ENCODE data around the gene MLLT3.

The MLLT3 gene

DNA sequence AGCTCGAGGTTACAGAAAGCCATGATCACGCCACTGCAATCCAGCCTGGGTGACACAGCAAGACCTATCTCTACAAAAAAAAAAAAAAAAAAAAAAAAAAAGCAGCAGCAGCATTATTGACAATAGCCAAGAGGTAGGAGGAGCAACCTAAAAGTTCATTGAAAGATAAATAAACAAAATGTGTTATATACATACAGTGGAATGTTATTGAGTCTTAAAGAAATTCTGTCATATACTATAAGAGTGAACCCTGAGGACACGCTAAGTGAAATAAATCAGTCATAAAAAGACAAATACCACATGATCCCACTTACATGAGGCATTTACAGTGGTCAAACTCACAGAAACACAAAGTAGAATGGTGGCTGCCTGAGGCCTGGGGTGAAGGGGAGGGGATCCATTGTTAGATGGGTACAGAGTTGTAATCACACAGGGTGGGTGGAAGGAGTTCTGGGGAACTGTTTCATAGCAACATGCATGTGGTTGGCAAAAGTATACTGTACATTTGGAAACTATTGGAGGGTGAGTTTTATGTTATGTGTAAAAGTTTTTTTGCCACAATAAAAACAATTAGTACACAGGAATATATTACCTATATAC, 77.2 kb downstream of the MLLT3 start:
- Mint-ChIP-seq H3K36me3 (ENCODE audit: low read depth) (peaks cover 29% of the 10 kb centered on the region), H3K27me3 (no peaks in the 10 kb centered on the region), H3K4me1 (ENCODE audit: low read depth) (peaks cover 46% of the 10 kb centered on the region), H3K27ac (no peak overlapping the region), H3K9me3 (peaks cover 15% of the 10 kb centered on the region), H3K4me3 (no peak overlapping the region)
- DNase-seq, result no peak

- Mint-ChIP-seq H3K27me3 (no peaks in the 10 kb centered on the region), H3K4me3 (no peak overlapping the region), H3K36me3 (ENCODE audit: low read depth) (peaks cover 44% of the 10 kb centered on the region), H3K4me1 (ENCODE audit: low read depth) (peaks cover 64% of the 10 kb centered on the region), H3K9me3 (peaks cover 25% of the 10 kb centered on the region), H3K27ac (no peak overlapping the region)
- no peak for DNase-seq
These were observed 82.0 kb downstream of the MLLT3 start for GRCh38 chr9:20540169-20540863.

GRCh38 chr9:20538956-20539355, 83.3 kb downstream of the MLLT3 start:
- no peak overlapping the region for H3K27ac Mint-ChIP-seq
- H3K27me3 Mint-ChIP-seq, result no peaks in the 10 kb centered on the region
- peaks cover 25% of the 10 kb centered on the region for H3K9me3 Mint-ChIP-seq
- no peak overlapping the region for H3K4me3 Mint-ChIP-seq
- no peak for DNase-seq
- H3K4me1 Mint-ChIP-seq (ENCODE audit: low read depth), result peaks cover 61% of the 10 kb centered on the region
- H3K36me3 Mint-ChIP-seq (ENCODE audit: low read depth), result peaks cover 41% of the 10 kb centered on the region

DNA sequence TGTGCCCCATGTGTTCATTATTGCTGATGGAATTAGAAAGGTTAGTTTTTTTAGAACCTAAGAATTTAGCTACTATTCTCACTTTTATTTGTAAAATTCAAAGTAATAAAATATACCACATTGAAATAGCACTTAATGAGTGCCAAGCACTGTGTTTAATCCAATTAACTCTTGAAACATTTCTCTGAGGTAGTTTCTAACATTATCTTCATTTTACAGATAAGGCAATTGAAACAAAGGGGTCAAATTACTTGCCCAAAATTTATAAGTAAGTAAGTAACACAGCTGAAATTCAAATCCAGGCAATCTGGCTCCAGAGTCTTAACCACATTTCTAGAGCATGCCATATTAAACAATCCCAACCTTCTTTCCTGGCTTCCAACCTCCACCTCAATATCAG, 84.2 kb downstream of the MLLT3 start:
- Mint-ChIP-seq H3K36me3 (ENCODE audit: low read depth) (peaks cover 41% of the 10 kb centered on the region), H3K9me3 (peaks cover 25% of the 10 kb centered on the region), H3K4me1 (ENCODE audit: low read depth) (peaks cover 60% of the 10 kb centered on the region), H3K4me3 (no peak overlapping the region), H3K27ac (no peak overlapping the region), H3K27me3 (no peaks in the 10 kb centered on the region)
- no peak for DNase-seq

DNA sequence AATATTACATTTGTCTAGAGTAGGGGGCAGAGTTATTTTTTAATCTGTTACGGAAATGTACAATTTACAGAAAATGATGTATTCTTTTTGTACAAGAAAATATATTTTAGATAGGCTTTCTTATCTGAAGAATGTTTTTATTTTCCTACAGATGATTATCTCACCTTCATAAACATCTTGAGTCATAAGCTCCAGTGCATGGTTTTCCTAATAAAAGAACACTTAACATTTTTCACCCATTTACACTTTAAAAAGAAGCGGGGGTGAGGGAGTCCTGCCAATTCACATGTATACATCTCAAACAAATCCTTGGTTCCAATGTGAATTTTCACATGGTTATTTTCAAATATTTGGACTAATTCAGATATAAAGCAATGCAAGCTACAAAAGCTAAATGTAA, 85.0 kb downstream of the MLLT3 start:
- Mint-ChIP-seq H3K4me3 (no peak overlapping the region), H3K27me3 (no peaks in the 10 kb centered on the region), H3K9me3 (peaks cover 25% of the 10 kb centered on the region), H3K27ac (no peak overlapping the region), H3K36me3 (ENCODE audit: low read depth) (peaks cover 37% of the 10 kb centered on the region), H3K4me1 (ENCODE audit: low read depth) (peaks cover 53% of the 10 kb centered on the region)
- no peak for DNase-seq

- Mint-ChIP-seq H3K9me3 (no peaks in the 10 kb centered on the region), H3K4me1 (ENCODE audit: low read depth) (peaks cover 71% of the 10 kb centered on the region), H3K4me3 (no peak overlapping the region), H3K27ac (no peak overlapping the region), H3K36me3 (ENCODE audit: low read depth) (peaks cover 5% of the 10 kb centered on the region), H3K27me3 (no peaks in the 10 kb centered on the region)
- DNase-seq, result no peak
These were observed 89.7 kb downstream of the MLLT3 start for GRCh38 chr9:20532584-20532983.

DNA sequence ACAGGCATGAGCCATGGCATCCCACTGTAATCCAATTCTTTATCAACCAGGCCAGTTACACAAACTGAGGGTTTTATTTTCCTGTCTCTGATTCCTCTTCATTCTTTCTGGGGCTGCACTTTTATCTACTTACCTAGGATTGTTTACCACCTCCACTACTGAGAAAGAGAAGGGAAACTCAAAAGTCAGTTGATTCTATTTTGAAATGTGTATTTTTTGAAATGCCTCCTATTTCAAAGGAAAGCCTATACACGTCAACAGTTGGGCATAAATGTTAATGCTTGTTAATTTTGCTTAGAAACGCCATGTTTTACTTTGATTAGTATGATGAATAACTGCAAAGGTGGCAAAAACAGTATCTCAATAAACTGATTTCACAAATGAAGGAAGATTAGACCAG, 92.5 kb downstream of the MLLT3 start:
- DNase-seq, result no peak
- H3K4me1 Mint-ChIP-seq (ENCODE audit: low read depth), result peaks cover 72% of the 10 kb centered on the region
- peaks cover 5% of the 10 kb centered on the region for H3K36me3 Mint-ChIP-seq (ENCODE audit: low read depth)
- no peak overlapping the region for H3K4me3 Mint-ChIP-seq
- no peaks in the 10 kb centered on the region for H3K9me3 Mint-ChIP-seq
- no peaks in the 10 kb centered on the region for H3K27me3 Mint-ChIP-seq
- H3K27ac Mint-ChIP-seq, result no peak overlapping the region

- Mint-ChIP-seq H3K9me3 (no peaks in the 10 kb centered on the region), H3K4me3 (no peak overlapping the region), H3K36me3 (ENCODE audit: low read depth) (peaks cover under 1% of the 10 kb centered on the region), H3K4me1 (ENCODE audit: low read depth) (peaks cover 73% of the 10 kb centered on the region), H3K27me3 (no peaks in the 10 kb centered on the region), H3K27ac (no peak overlapping the region)
- DNase-seq, result no peak
These were observed 94.0 kb downstream of the MLLT3 start for GRCh38 chr9:20528253-20528652.

DNA sequence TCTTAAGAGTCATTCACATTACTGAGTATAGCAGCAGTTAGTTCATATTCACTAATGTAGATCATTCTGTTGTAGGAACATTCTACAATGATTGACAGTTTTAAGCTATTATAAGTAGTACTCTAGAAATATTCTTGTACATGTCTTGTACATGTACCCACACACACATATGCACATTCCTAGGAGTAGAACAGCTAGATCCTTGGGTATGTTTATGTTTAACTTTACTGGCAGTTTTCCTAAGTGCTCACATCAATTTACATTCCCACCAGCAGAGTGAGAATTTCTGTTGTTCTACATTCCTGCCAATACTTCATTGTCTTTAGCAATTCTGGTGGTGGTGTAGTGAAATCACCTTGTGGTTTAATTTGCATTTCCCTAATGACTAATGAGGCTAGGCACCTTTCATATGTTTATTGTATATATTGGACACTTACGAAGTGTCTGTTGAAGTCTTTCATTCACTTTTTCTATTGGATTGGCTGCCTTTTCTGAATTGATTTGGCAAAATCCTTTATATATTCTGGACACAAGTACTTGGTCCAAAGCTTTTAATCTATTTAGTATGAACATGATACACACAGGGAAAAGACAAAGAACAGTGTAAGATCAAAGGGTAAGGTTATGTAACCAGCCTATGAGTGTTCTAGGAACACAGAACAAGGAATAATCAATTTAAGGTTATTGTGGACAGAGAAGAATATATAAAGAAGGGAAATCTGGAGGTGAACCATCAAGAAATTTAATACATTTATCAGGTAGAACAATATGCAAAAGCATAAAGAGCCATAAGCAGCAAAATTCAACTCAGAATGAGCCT, 95.6 kb downstream of the MLLT3 start:
- no peaks in the 10 kb centered on the region for H3K27me3 Mint-ChIP-seq
- no peak overlapping the region for H3K4me3 Mint-ChIP-seq
- H3K4me1 Mint-ChIP-seq (ENCODE audit: low read depth), result peaks cover 81% of the 10 kb centered on the region
- no peaks in the 10 kb centered on the region for H3K9me3 Mint-ChIP-seq
- DNase-seq, result no peak
- H3K27ac Mint-ChIP-seq, result no peak overlapping the region
- peaks cover 3% of the 10 kb centered on the region for H3K36me3 Mint-ChIP-seq (ENCODE audit: low read depth)

GRCh38 chr9:20524776-20525175, 97.5 kb downstream of the MLLT3 start:
- H3K36me3 Mint-ChIP-seq (ENCODE audit: low read depth), result peaks cover 3% of the 10 kb centered on the region
- no peaks in the 10 kb centered on the region for H3K27me3 Mint-ChIP-seq
- H3K4me1 Mint-ChIP-seq (ENCODE audit: low read depth), result peaks cover 81% of the 10 kb centered on the region
- H3K27ac Mint-ChIP-seq, result no peak overlapping the region
- no peak for DNase-seq
- H3K9me3 Mint-ChIP-seq, result no peaks in the 10 kb centered on the region
- H3K4me3 Mint-ChIP-seq, result no peak overlapping the region

DNA sequence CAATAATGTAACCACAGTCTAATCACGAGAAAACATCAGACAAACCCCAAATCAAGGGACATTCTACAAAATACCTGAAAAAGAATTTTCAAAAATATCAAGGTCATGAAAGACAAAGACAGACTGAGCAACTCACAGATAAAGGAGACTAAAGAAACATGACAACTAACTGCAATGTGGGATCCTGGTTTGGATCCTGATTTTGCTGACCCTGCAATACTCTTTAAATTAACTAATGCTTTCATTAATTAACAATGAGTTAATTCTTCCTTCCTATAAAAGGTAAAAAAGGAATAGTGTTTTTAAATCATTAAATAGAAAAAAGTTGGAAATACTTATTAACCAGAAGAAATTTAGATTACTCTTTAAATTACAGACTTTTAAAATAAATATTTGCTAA, 103.6 kb downstream of the MLLT3 start:
- Mint-ChIP-seq H3K27me3 (no peaks in the 10 kb centered on the region), H3K4me3 (no peak overlapping the region), H3K36me3 (ENCODE audit: low read depth) (peaks cover 3% of the 10 kb centered on the region), H3K27ac (no peak overlapping the region), H3K4me1 (ENCODE audit: low read depth) (peaks cover 71% of the 10 kb centered on the region), H3K9me3 (no peaks in the 10 kb centered on the region)
- no peak for DNase-seq

DNA sequence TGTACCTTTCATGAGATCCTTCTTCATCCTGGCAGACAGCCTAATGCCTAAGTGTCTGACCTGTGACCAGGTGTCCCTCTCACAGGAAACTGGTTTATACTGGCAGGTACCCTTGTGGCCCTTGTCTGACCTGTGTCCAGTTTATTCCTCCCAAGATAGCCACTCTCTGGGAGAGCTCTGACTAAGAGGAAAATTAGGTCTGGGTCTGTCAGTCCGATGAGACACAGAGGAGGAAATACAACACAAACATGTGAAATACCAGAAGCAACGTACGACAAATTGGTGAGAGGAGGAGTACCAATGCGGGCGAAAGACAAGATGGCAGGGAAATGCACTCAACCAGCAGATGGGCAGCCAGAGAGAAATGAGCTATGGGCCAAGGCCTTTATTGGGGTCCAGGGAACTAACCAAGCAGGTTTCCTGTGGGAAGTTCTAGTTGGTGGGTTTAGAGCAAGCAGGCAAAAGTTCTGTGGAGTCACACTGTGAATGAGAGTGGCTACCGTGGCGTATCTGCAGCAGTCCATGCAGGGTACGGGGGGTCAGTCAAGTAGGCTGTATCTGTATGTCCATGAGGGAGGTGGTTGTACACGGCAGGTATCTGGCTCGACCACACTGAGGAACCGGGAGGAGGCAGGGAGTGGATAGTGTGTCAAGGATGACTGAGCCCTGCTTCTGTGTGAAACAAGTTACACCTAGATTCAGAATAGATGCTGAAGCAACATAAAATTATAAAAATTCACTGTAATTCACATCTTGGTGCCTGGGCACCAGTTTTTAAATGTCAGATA, 109.0 kb downstream of the MLLT3 start:
- Mint-ChIP-seq H3K9me3 (peaks cover 2% of the 10 kb centered on the region), H3K27me3 (no peaks in the 10 kb centered on the region), H3K27ac (peak overlapping the region; percentile 12), H3K4me1 (ENCODE audit: low read depth) (peaks cover 76% of the 10 kb centered on the region), H3K36me3 (ENCODE audit: low read depth) (peaks cover 2% of the 10 kb centered on the region), H3K4me3 (no peak overlapping the region)
- DNase-seq, result no peak

GRCh38 chr9:20512636-20513035, 109.7 kb downstream of the MLLT3 start:
- Mint-ChIP-seq H3K27me3 (no peaks in the 10 kb centered on the region), H3K9me3 (peaks cover 2% of the 10 kb centered on the region), H3K4me1 (ENCODE audit: low read depth) (peaks cover 79% of the 10 kb centered on the region), H3K4me3 (no peak overlapping the region), H3K36me3 (ENCODE audit: low read depth) (peaks cover 2% of the 10 kb centered on the region), H3K27ac (peak overlapping the region; percentile 8)
- no peak for DNase-seq

DNA sequence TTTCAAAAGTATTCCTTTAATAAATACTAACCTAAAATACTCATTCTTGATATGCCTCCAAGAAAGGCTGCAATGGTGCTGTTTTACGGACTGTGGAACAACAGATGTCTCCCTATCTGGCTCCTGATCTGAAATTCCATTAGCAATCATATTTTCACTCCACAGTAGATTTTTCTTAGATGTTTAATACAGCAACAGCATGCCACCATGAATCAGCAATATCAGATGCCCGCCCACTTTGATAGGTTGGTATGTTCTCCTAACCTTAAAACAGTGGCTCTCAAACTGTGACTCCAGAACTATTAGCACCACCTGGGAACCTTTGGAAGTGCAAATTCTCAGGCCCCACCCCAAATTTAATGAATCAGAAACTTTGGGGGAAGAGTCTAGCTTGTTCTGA, 110.2 kb downstream of the MLLT3 start:
- no peaks in the 10 kb centered on the region for H3K27me3 Mint-ChIP-seq
- peaks cover 79% of the 10 kb centered on the region for H3K4me1 Mint-ChIP-seq (ENCODE audit: low read depth)
- H3K36me3 Mint-ChIP-seq (ENCODE audit: low read depth), result peaks cover 2% of the 10 kb centered on the region
- H3K4me3 Mint-ChIP-seq, result no peak overlapping the region
- peaks cover 2% of the 10 kb centered on the region for H3K9me3 Mint-ChIP-seq
- no peak for DNase-seq
- no peak overlapping the region for H3K27ac Mint-ChIP-seq
